HL-60 (cell line): Measurements from ENCODE around the gene PGC.

Experiments used
- CTCF ChIP-seq: IDR thresholded peaks from one replicate; pipeline ENCODE4 v1.5.1; 2011; ENCODE audit warnings: low read length, control low read depth, inconsistent platforms; ENCODE audit not compliant: insufficient read depth
- GABPA ChIP-seq: IDR thresholded peaks from 2 replicates; pipeline ENCODE4 v1.6.1; 2012; ENCODE audit warnings: low read depth

- no peak for TF ChIP-seq CTCF
- no peak for TF ChIP-seq GABPA
Observed at GRCh38 chr6:41756354-41756753, 9.2 kb upstream of the PGC start.
